ENCODE data around the gene RXRG. TPM values are rescaled to one million over a fixed set of nuclear protein-coding genes. Genes with fewer than 3 reads are reported as not detected.

Gene RXRG
- total and polyA plus RNA-seq, 2 experiments from 2014 or later = 285 to 296 TPM

DNA sequence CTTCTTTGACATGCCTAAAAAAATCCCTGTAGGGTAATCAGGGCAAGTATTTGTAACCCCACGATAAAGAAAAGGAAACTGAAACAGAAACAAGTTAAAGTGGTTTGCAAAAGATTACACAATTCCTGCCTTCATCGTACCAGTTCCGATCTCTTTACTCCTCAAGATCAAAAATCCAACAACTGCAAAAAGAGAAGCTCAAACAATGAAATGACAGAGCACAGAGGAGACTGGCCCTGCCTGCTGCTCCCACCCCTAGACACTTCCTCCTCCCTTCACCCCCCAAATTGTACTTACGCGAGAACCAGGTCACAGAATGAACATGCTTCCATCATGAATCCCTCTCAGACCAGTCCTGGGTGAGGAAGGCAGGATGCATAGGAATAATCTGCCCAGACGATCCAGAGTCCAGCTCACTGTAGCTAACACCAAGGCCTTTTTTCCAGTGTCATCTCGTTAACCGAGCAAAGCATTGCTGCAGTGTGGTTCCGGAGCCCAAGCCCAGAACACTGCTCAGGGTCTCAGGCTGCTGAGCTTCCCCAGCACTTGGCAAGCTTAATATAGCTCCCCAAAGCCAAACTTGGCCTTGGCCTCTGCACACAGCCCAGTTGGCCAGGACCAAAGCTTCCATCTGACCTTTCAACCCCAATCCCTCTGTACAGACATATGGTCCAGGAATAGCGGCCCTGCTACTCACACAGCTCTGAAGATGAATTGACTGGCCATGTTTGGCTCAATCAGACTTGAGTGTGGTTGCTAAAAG, 20.3 kb downstream of the RXRG start:
- Histone ChIP-seq H3K27ac (peak overlapping the region; percentile 74), H3K27me3 (no peaks in the 10 kb centered on the region), H3K4me1 (ENCODE audit: low read depth) (peaks cover 30% of the 10 kb centered on the region), H3K9me3 (ENCODE audit: low read depth) (no peaks in the 10 kb centered on the region), H3K36me3 (peaks cover 22% of the 10 kb centered on the region), H3K4me3 (no peak overlapping the region)
- DNase-seq (ENCODE audit: low read depth in 1 of 2, low spot score in 1 of 2) = peak; percentile 42 to 46
- TF ChIP-seq, protein P1, sequence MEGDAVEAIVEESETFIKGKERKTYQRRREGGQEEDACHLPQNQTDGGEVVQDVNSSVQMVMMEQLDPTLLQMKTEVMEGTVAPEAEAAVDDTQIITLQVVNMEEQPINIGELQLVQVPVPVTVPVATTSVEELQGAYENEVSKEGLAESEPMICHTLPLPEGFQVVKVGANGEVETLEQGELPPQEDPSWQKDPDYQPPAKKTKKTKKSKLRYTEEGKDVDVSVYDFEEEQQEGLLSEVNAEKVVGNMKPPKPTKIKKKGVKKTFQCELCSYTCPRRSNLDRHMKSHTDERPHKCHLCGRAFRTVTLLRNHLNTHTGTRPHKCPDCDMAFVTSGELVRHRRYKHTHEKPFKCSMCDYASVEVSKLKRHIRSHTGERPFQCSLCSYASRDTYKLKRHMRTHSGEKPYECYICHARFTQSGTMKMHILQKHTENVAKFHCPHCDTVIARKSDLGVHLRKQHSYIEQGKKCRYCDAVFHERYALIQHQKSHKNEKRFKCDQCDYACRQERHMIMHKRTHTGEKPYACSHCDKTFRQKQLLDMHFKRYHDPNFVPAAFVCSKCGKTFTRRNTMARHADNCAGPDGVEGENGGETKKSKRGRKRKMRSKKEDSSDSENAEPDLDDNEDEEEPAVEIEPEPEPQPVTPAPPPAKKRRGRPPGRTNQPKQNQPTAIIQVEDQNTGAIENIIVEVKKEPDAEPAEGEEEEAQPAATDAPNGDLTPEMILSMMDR (IDR thresholded peaks at IDR 0.05; ENCODE audit: low read depth, low read length) = no peak

DNA sequence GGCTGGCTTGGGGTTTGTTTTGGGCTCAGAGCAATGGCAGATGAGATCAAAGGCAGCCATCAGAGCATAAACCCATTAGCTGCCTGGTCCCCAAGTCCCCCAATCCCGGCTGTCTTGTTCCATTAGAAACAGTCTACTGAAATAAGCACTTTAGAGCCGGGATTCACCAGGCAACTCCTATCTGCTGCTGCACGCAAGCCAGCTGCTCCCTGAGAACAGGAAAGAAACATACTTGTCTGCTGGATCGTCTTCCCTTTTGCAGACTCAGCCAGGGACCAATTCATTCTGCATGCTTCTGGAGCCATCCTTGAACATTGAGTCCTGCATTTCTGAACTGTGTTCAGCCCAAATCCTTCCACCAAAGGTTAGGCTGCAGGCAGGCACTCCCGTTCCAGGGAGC, 21.8 kb downstream of the RXRG start:
- Histone ChIP-seq H3K27ac (no peak overlapping the region), H3K4me1 (ENCODE audit: low read depth) (peaks cover 28% of the 10 kb centered on the region), H3K4me3 (no peak overlapping the region), H3K27me3 (no peaks in the 10 kb centered on the region), H3K9me3 (ENCODE audit: low read depth) (no peaks in the 10 kb centered on the region), H3K36me3 (peaks cover 29% of the 10 kb centered on the region)
- no peak for DNase-seq (ENCODE audit: low read depth in 1 of 2, low spot score in 1 of 2)
- TF ChIP-seq, protein P1 (IDR thresholded peaks at IDR 0.05; ENCODE audit: low read depth, low read length) = no peak

DNA sequence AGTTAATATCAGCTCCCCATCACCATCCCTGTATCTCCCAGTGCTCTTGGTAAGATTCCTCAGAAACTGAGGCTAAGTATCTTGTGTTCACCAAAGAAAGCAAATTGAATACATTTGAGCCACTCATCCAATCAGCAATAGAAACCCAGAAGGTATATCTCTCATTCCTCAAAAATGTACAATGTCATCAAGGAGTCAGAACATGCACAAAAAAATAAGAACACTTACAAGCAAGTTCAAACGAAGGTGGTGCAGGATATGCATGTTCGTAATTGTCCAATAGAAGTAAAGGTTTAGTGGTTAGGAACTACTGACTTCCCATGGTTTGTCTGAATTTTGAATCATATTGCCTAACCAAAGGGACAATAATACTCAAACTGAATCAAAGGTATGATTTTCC, 24.3 kb downstream of the RXRG start:
- DNase-seq (ENCODE audit: low read depth in 1 of 2, low spot score in 1 of 2) = no peak

GRCh38 chr1:165419839-165420238, 25.1 kb downstream of the RXRG start:
- TF ChIP-seq, protein P1 (IDR thresholded peaks at IDR 0.05; ENCODE audit: low read depth, low read length) = no peak
- no peak for DNase-seq (ENCODE audit: low read depth in 1 of 2, low spot score in 1 of 2)
- H3K27ac ChIP-seq = no peak overlapping the region
- no peaks in the 10 kb centered on the region for H3K9me3 ChIP-seq (ENCODE audit: low read depth)
- peaks cover 35% of the 10 kb centered on the region for H3K4me1 ChIP-seq (ENCODE audit: low read depth)
- peaks cover 28% of the 10 kb centered on the region for H3K36me3 ChIP-seq
- no peaks in the 10 kb centered on the region for H3K27me3 ChIP-seq
- no peak overlapping the region for H3K4me3 ChIP-seq

More for the DNA sequence above, 24.3 kb downstream of the RXRG start:
- Histone ChIP-seq H3K27me3 (no peaks in the 10 kb centered on the region), H3K4me3 (no peak overlapping the region), H3K27ac (no peak overlapping the region), H3K36me3 (peaks cover 23% of the 10 kb centered on the region), H3K4me1 (ENCODE audit: low read depth) (peaks cover 40% of the 10 kb centered on the region), H3K9me3 (ENCODE audit: low read depth) (no peaks in the 10 kb centered on the region)
- TF ChIP-seq, protein P1 (IDR thresholded peaks at IDR 0.05; ENCODE audit: low read depth, low read length) = no peak

GRCh38 chr1:165418195-165418594, 26.7 kb downstream of the RXRG start:
- H3K9me3 ChIP-seq (ENCODE audit: low read depth) = no peaks in the 10 kb centered on the region
- TF ChIP-seq, protein P1 (IDR thresholded peaks at IDR 0.05; ENCODE audit: low read depth, low read length) = no peak
- H3K27ac ChIP-seq = no peak overlapping the region
- H3K4me3 ChIP-seq = no peak overlapping the region
- H3K27me3 ChIP-seq = no peaks in the 10 kb centered on the region
- H3K36me3 ChIP-seq = peaks cover 25% of the 10 kb centered on the region
- peaks cover 35% of the 10 kb centered on the region for H3K4me1 ChIP-seq (ENCODE audit: low read depth)
- no peak for DNase-seq (ENCODE audit: low read depth in 1 of 2, low spot score in 1 of 2)

Data from cardiac muscle cell (in vitro differentiated cells and primary cell).